ENCODE data around the gene NEK1. TPM values are rescaled to one million over a fixed set of nuclear protein-coding genes. Genes with fewer than 3 reads are reported as not detected.

The NEK1 gene
- total and polyA plus RNA-seq, 2 of the 4 experiments (the other 2 are of a cell fraction) = 3.3 to 3.9 TPM

DNA sequence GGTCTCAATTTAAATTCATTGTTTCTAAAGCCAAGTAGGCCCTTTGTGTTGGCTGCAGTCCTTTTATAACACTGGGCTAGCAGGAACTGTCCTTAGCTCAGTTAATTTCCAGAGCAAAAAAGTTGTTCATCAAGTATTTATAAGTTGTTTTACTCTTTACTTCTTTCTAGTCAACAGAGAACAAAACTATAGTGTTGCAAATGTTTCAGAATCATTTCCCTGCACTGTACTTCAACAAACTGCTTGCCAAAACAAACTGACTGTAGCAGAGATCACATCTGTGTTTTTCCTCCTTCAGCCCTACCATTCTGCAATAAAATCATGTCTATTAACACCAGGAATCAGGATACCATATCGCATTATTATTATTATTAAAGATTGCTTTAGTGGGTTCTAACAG, 173.1 kb downstream of the NEK1 start:
- WGBS, 2 experiments (ENCODE audit: extremely low coverage in 2 of 2, insufficient read length in 1 of 2) = no CpG with 5 or more reads among the region's 1 CpG
- Histone ChIP-seq H3K4me2 (ENCODE audit: low read depth, low read length) (no peak overlapping the region), H3K4me1 (ENCODE audit: control insufficient read depth, insufficient read depth, low read length) (no peaks in the 10 kb centered on the region), H3K23ac (ENCODE audit: low read depth, low read length) (no peak overlapping the region), H2AK9ac (replicated peaks; ENCODE audit: low read depth, low read length, poor library complexity) (no peak overlapping the region), H2AK5ac (ENCODE audit: low read depth, low read length) (no peak overlapping the region), H3K79me1 (ENCODE audit: low read depth in 1 of 2, low read length in 2 of 2) (peaks cover 3 to 4% of the 10 kb centered on the region in 2 experiments; a peak in 2 of 4 replicates), H4K91ac (ENCODE audit: insufficient read depth, low read depth, low read length) (no peak overlapping the region), H3K14ac (replicated peaks; ENCODE audit: low read depth, low read length) (no peak overlapping the region), H3K27ac (ENCODE audit: insufficient read depth, low read length) (no peak overlapping the region), H4K5ac (ENCODE audit: low read depth, low read length) (no peak overlapping the region), H3K9me3 (ENCODE audit: control insufficient read depth, insufficient read depth, low read length) (peaks cover 4% of the 10 kb centered on the region; the same call in 1 of the 2 replicates), H3K27me3 (ENCODE audit: control insufficient read depth, insufficient read depth, low read length) (no peaks in the 10 kb centered on the region), H2BK20ac (ENCODE audit: low read depth, low read length) (no peak overlapping the region), H2BK15ac (ENCODE audit: low read depth, low read length) (no peak overlapping the region), H4K20me1 (ENCODE audit: insufficient read depth, low read length) (no peaks in the 10 kb centered on the region), H3K9ac (ENCODE audit: low read depth, low read length) (no peak overlapping the region), H3K36me3 (ENCODE audit: control insufficient read depth, insufficient read depth, low read length) (no peaks in the 10 kb centered on the region), H4K8ac (ENCODE audit: low read depth in 2 of 2, low read length in 2 of 2) (no peak overlapping the region), H2AFZ (replicated peaks; ENCODE audit: low read length, poor library complexity) (no peak overlapping the region), H3K9me1 (ENCODE audit: insufficient read depth, low read length) (no peaks in the 10 kb centered on the region), H3K56ac (ENCODE audit: extremely low read depth, insufficient read depth, low read length) (no peak overlapping the region), H2BK120ac (ENCODE audit: low read depth, low read length) (no peak overlapping the region), H3K4ac (ENCODE audit: low read depth, low read length) (no peak overlapping the region), H3K4me3 (ENCODE audit: insufficient read depth, low read depth, low read length) (no peak overlapping the region), H3K18ac (ENCODE audit: low read depth, low read length) (no peak overlapping the region), H2BK5ac (ENCODE audit: low read depth, low read length, poor library complexity, severe bottlenecking) (no peak overlapping the region)
- ChIA-PET CTCF (no interaction called here), POLR2A (ENCODE audit: unreplicated experiment) (no interaction called here)
- in situ Hi-C loops (cut with MboI; ENCODE audit: low sequenced_read_pairs) = no loop called here
- intact Hi-C loops (cut with micrococcal nuclease) = no loop called here
- ATAC-seq (ENCODE audit: low read depth) (peak; percentile 69), DNase-seq (peak; percentile 47)
- dilution Hi-C loops (cut with HindIII; ENCODE audit: low sequenced_read_pairs, unreplicated experiment) = no loop called here
- no peak for TF ChIP-seq POLR2A (IDR thresholded peaks at IDR 0.05; ENCODE audit: low read depth, low read length)
- TF ChIP-seq CEBPB (IDR thresholded peaks at IDR 0.05; ENCODE audit: low read depth, low read length) = no peak
- TF ChIP-seq USF2 (IDR thresholded peaks at IDR 0.05; ENCODE audit: low read depth, low read length) = no peak
- no peak for TF ChIP-seq FOS (IDR thresholded peaks at IDR 0.05; ENCODE audit: low read depth, low read length)
- no peak for TF ChIP-seq MXI1 (IDR thresholded peaks at IDR 0.05; ENCODE audit: borderline replicate concordance, low read depth, low read length)
- no peak for TF ChIP-seq CHD1 (IDR thresholded peaks at IDR 0.05; ENCODE audit: low read depth, low read length)
- TF ChIP-seq, protein P1, sequence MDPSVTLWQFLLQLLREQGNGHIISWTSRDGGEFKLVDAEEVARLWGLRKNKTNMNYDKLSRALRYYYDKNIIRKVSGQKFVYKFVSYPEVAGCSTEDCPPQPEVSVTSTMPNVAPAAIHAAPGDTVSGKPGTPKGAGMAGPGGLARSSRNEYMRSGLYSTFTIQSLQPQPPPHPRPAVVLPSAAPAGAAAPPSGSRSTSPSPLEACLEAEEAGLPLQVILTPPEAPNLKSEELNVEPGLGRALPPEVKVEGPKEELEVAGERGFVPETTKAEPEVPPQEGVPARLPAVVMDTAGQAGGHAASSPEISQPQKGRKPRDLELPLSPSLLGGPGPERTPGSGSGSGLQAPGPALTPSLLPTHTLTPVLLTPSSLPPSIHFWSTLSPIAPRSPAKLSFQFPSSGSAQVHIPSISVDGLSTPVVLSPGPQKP (IDR thresholded peaks at IDR 0.05; ENCODE audit: borderline replicate concordance, low read depth, low read length) = no peak
- no peak for TF ChIP-seq SMC3 (IDR thresholded peaks at IDR 0.05; ENCODE audit: low read depth, low read length)
- TF ChIP-seq RCOR1 (IDR thresholded peaks at IDR 0.05; ENCODE audit: insufficient replicate concordance, low read length) = no peak
- no peak for TF ChIP-seq RFX5 (IDR thresholded peaks at IDR 0.05; ENCODE audit: low read depth, low read length)
- no peak for TF ChIP-seq BHLHE40 (IDR thresholded peaks at IDR 0.05; ENCODE audit: low read depth, low read length)
- no peak for TF ChIP-seq RAD21 (IDR thresholded peaks at IDR 0.05; ENCODE audit: low read length)
- TF ChIP-seq, protein P2, sequence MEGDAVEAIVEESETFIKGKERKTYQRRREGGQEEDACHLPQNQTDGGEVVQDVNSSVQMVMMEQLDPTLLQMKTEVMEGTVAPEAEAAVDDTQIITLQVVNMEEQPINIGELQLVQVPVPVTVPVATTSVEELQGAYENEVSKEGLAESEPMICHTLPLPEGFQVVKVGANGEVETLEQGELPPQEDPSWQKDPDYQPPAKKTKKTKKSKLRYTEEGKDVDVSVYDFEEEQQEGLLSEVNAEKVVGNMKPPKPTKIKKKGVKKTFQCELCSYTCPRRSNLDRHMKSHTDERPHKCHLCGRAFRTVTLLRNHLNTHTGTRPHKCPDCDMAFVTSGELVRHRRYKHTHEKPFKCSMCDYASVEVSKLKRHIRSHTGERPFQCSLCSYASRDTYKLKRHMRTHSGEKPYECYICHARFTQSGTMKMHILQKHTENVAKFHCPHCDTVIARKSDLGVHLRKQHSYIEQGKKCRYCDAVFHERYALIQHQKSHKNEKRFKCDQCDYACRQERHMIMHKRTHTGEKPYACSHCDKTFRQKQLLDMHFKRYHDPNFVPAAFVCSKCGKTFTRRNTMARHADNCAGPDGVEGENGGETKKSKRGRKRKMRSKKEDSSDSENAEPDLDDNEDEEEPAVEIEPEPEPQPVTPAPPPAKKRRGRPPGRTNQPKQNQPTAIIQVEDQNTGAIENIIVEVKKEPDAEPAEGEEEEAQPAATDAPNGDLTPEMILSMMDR (conservative IDR thresholded peaks at IDR 0.05; ENCODE audit: low read depth, low read length) = no peak
- TF ChIP-seq NFE2L2 (IDR thresholded peaks at IDR 0.05; ENCODE audit: low read depth, low read length) = no peak
- no peak for TF ChIP-seq MAFK (IDR thresholded peaks at IDR 0.05; ENCODE audit: low read depth, low read length)
- BruUV-seq (replicated peaks) = no TSS peak

Measured in IMR-90 (cell line).